HG03139 (cell line): ENCODE measurements around the gene APC2.

ENCODE experiments used
- ATAC-seq: cut with Tn5 transposase; IDR thresholded peaks from one replicate; pipeline ENCODE4 v1.9.1; 2021; ENCODE audit not compliant: unreplicated experiment

The APC2 gene

GRCh38 chr19:1446713-1447481 lies 3.0 kb upstream of the APC2 start:
- ATAC-seq = no peak

DNA sequence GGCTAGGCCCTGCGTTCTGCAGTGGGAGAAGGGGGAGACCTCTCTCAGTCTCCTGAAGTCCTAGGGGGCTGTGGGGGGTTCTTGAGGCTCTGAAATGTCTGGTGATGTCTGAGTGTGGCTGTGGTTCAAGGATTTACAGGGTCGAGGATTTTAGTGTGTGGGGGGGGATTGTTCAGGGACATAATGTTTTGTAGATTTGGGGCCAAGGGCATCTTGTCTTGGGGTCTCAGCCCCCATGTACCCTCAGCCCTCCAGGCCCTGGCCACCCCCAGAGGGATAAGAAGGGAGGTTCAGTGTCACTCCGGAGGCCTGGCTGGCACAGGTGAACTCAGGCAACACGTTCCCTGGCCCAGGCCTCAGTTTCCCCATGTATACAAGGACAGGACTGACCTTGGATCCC lies 2.4 kb upstream of the APC2 start:
- no peak for ATAC-seq

GRCh38 chr19:1447944-1448343 lies 2.0 kb upstream of the APC2 start:
- ATAC-seq = no peak

GRCh38 chr19:1450735-1451731 lies 1.1 kb downstream of the APC2 start:
- ATAC-seq = no peak

GRCh38 chr19:1451916-1452801 lies 2.2 kb downstream of the APC2 start:
- ATAC-seq = no peak

GRCh38 chr19:1452802-1453524 lies 3.0 kb downstream of the APC2 start:
- no peak for ATAC-seq

- ATAC-seq = no peak
These were observed 3.8 kb downstream of the APC2 start for GRCh38 chr19:1453525-1454364.

DNA sequence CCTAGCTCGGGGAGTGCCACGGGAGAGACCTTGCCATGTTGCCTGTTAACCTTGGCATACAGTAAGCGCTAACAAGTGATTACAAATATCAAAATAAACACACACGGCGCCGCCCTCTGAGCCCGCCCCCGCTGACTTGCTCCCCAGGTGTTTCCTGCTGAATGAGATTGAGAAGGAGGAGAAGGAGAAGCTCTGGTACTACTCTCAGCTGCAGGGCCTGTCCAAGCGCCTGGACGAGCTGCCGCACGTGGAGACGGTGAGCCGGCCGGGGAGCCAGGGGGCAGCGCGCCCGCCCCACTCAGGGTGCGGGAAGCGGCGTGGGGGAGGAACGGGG lies 5.0 kb downstream of the APC2 start:
- no peak for ATAC-seq

- no peak for ATAC-seq
These were observed 5.6 kb downstream of the APC2 start for GRCh38 chr19:1455336-1456120.

DNA sequence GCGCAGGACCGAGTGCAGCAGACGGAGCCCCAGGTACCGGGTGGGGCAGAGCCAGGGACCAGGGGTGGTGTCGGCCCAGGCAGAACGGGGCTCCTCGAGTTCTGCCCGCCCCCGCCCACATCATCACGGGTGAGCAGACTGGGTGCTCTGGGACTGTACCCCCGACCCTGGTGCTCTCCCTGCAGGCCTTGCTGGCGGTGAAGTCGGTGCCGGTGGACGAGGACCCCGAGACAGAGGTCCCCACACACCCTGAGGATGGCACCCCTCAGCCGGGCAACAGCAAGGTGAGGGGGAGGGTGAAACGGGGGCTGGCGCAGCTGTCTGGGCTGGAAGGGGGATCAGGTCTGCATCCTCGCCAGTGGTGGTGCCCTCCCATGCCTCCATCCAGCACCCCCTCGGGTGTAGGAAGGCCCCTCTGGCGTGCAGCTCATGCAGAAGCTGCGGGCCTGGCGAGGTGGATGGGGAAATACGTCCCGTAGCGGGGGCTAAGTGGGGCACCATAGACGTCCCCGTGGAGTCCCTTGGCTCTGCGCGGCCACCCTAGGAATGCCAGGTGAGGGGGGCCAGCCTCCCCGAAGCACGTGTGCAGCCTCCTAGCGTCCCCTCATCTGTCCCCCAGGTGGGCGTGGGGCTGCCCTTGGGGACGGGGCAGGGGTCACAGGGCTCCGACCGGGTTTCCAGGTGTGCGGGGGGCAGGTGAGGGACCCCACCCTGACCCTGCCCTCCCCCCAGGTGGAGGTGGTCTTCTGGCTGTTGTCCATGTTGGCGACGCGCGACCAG lies 6.4 kb downstream of the APC2 start:
- no peak for ATAC-seq

DNA sequence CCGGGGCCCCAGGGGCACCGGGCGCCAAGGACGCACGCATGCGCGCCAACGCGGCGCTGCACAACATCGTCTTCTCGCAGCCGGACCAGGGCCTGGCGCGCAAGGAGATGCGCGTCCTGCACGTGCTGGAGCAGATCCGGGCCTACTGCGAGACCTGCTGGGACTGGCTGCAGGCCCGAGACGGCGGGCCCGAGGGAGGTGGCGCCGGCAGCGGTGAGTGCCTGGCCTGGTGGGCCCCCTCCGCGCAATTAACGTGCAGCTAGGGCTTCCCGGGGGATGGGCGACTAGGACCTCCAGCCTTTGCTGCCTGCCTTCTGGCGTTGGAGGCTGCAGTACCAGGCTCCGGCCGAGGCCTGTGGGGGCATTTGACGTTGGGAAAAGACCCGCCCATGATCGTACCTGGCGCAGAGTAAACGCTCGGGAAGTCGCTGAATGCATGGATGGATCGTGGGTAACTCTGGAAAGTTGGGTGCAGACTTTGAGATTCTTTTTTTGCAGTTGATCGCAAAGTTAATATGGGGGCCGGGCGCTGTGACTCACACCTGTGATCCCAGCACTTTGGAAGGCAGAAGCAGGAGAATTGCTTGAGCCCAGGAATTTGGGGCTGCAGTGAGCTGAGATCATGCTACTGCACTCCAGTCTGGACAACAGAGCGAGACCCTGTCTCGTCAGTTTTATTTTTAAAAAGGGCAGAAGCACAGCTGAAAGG lies 7.3 kb downstream of the APC2 start:
- ATAC-seq = no peak

DNA sequence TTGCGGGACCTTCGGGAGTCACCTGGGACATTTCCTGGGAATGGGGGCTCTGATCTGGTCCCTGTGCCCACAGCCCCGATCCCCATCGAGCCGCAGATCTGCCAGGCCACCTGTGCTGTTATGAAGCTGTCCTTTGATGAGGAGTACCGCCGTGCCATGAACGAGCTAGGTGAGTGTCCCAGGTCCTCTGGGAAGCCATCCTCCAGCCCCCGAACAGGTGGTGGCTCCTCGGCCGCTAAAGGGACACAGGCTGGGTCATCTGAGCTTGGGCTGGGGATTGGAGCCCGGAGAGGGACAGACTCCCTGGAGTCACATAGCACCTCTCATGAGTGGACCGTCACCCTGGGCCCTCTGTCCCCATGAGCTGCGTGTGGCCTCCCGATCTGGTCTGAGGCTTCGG lies 8.0 kb downstream of the APC2 start:
- no peak for ATAC-seq

DNA sequence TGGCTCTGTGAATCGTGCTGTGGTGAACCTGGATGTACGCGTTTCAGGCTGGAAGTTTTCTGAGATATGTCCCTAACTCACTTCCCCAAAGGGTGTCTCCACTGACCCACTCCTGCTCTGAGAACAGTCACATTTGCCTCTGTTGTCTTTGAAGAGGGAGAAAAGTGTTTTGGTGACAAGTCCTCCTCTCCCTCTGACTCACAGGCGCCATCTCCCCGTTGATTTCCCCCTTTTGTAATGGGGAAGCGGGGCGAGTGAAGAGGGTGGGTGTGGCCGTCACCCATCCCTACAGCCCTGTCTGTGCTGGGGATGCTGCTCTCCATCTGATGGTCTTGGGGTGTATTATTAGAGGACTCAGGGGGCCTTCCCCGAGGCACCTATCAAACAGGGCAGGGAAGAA lies 9.6 kb downstream of the APC2 start:
- no peak for ATAC-seq

- no peak for ATAC-seq
These were observed 10.4 kb downstream of the APC2 start for GRCh38 chr19:1460033-1460995.

- no peak for ATAC-seq
These were observed 11.9 kb downstream of the APC2 start for GRCh38 chr19:1461862-1462261.
